NT2/D1 (cell line): ENCODE data around the gene RASGEF1B.

Source experiments
- SUZ12 ChIP-seq: IDR thresholded peaks from 2 replicates; pipeline ENCODE4 v1.6.1; 2011; ENCODE audit not compliant: insufficient read length, insufficient read depth; ENCODE audit errors: extremely low read depth
- ZNF274 ChIP-seq: IDR thresholded peaks from 2 replicates; pipeline ENCODE4 v1.6.1; 2011; ENCODE audit warnings: mild to moderate bottlenecking, low read depth, low read length

GRCh38 chr4:81509191-81509590 is 37.5 kb upstream of the RASGEF1B start:
- TF ChIP-seq SUZ12 (no peak), ZNF274 (no peak)
